Natural killer cell treated with Interleukin-12 subunit alpha and Interleukin-12 subunit beta and Interleukin-15 and Interleukin-18, amount 100 ng/mL, for 72 hours (primary cell): ENCODE results near the gene PGS1. TPM values are rescaled to one million over a fixed set of nuclear protein-coding genes. Genes with fewer than 3 reads are reported as not detected.
A peak's percentile ranks its signal among the peaks of the same experiment; 100 is the strongest.

Source experiments
- ATAC-seq, 2 donors: fragments of 150-1000 bp; cut with Tn5 transposase in 1 of 2; sonication (Bioruptor Pico), chemical (Tn5 transposase) in 1 of 2; 2 replicates each; pipeline ENCODE4 v1.10.0; 2021
- DNase-seq: peaks from one replicate; pipeline ENCODE4 v3.0.0; 2022; ENCODE audit warnings: low spot score
- H3K27ac Mint-ChIP-seq, 2 donors: 1 replicate in 1 of 2; 2 replicates in 1 of 2; pipeline ENCODE4 v1.8.0; 2022; ENCODE audit warnings: mixed read lengths in 2 of 2, mild to moderate bottlenecking in 1 of 2, moderate library complexity in 1 of 2
- H3K27me3 Mint-ChIP-seq, 2 donors: 1 replicate in 1 of 2; 2 replicates in 1 of 2; pipeline ENCODE4 v1.8.0; 2022; ENCODE audit warnings: mixed read lengths in 2 of 2
- H3K36me3 Mint-ChIP-seq: one replicate; pipeline ENCODE4 v1.8.0; 2022; ENCODE audit warnings: mixed read lengths
- H3K4me1 Mint-ChIP-seq, 2 donors: 1 replicate in 1 of 2; 2 replicates in 1 of 2; pipeline ENCODE4 v1.8.0; 2022; ENCODE audit warnings: low read depth in 2 of 2, mixed read lengths in 2 of 2, mild to moderate bottlenecking in 1 of 2
- H3K4me3 Mint-ChIP-seq: one replicate; pipeline ENCODE4 v1.8.0; 2022; ENCODE audit warnings: mixed read lengths
- H3K9me3 Mint-ChIP-seq: 2 replicates; pipeline ENCODE4 v1.8.0; 2022; ENCODE audit warnings: mixed read lengths
- total RNA-seq, 2 donors: library from RNA; stranded (reverse); gene quantifications; one replicate each; pipeline ENCODE4 v1.2.3, GENCODE V29; 2022

PGS1 gene
- total RNA-seq, 2 donors from 2014 or later = 83.0 to 139 TPM

DNA sequence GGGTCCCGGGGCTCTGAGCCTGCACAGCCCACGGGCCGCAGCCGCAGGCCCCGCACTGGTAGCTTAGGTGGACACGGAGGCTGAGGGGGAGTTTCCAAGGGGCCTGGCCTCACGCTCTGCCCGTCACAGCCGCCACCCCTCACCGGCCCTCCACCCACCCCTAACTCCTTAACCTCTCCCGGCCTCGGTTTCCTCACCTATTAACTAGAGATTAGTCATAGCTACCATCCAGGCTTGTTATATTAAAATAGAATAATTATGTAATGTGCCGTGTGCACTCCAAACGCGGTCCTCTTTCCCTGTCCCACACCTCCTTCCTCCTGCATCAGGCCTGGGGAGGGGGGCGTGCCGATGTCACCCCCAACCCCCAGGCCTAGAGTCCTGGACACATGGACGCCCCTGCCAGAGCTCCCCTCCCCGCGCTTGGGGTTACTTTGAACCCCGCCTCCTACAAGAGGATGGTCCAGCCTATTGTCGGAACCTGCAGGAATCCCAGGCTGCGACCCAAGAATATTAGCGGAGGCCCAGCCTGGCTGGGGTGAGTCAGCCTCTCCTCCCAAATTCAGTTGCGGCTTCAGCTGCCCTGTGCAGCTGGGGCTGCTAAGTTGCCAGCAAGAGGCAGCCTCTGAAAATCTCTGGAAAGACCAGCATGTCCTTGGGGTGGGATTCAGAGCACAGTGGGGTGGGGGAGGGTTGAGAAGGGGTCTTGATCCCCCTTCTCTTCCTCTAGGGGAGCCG, 35.8 kb upstream of the PGS1 start:
- H3K27ac Mint-ChIP-seq = peak overlapping the region; percentile 68 to 88
- no peaks in the 10 kb centered on the region for H3K27me3 Mint-ChIP-seq
- ATAC-seq = peak in 1 of 2 donors; percentile 17
- H3K4me3 Mint-ChIP-seq = peak overlapping the region; percentile 57
- no peaks in the 10 kb centered on the region for H3K9me3 Mint-ChIP-seq
- peak; percentile 62 for DNase-seq
- H3K4me1 Mint-ChIP-seq = peaks cover 31 to 46% of the 10 kb centered on the region in 2 donors
- no peaks in the 10 kb centered on the region for H3K36me3 Mint-ChIP-seq

DNA sequence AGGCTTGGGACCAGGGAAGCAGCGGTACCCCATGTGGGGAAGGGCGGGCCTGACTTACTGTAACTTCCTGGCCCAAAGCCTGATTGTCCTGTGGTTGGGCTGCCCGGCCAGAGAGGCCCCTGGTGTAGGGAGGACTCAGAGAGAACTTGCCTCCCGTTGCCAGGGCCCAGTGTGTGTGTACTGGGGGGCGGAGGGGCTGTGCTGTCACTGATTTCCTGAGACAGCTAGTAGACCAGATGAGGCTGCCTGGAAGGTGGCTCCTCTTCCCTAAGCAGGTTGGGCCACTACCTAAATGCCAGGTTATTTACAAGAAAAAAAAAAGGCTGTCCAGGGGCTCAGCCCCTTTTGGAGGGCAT, 35.3 kb upstream of the PGS1 start:
- Mint-ChIP-seq H3K4me3 (peak overlapping the region; percentile 57), H3K9me3 (no peaks in the 10 kb centered on the region), H3K27me3 (no peaks in the 10 kb centered on the region), H3K36me3 (no peaks in the 10 kb centered on the region), H3K4me1 (peaks cover 32 to 49% of the 10 kb centered on the region in 2 donors), H3K27ac (peak overlapping the region; percentile 68 to 88)
- ATAC-seq (peak; percentile 25 to 40), DNase-seq (peak; percentile 59)

DNA sequence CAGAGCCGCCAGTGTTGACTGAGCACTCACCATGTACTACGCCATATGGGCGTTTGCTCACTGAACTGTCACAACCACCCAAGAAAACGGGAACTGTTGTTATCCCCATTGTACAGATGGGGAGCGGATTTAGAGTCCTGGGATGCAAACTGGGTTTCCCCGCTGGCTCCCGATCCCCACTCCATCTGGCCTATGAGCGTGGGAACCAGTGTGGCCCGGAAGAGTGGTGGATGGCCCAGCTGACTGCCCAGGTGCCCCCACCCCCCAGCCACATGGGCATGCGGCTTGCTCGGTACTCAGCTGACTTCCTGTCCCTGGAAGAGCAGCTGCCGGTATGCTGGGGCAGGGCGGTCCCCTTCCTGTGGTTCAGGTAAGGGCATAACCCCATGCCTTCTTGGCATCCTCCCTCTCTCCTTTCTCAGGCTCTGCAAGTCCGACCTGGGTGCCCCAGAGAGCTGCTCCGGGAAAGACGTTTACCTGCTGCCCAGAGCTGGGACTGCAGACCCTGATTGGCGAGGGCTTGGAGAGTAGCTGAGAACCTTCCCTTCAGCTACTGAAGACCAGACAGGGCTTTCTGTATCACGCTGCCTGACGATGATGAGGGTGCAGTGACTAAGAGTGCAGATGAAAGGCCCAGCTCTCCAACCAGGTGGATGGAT, 34.8 kb upstream of the PGS1 start:
- DNase-seq = peak; percentile 69
- H3K27ac Mint-ChIP-seq = peak overlapping the region; percentile 68 to 88
- no peaks in the 10 kb centered on the region for H3K36me3 Mint-ChIP-seq
- peak overlapping the region; percentile 57 for H3K4me3 Mint-ChIP-seq
- peaks cover 36 to 48% of the 10 kb centered on the region in 2 donors for H3K4me1 Mint-ChIP-seq
- no peaks in the 10 kb centered on the region for H3K27me3 Mint-ChIP-seq
- ATAC-seq = peak; percentile 46 to 75
- no peaks in the 10 kb centered on the region for H3K9me3 Mint-ChIP-seq

DNA sequence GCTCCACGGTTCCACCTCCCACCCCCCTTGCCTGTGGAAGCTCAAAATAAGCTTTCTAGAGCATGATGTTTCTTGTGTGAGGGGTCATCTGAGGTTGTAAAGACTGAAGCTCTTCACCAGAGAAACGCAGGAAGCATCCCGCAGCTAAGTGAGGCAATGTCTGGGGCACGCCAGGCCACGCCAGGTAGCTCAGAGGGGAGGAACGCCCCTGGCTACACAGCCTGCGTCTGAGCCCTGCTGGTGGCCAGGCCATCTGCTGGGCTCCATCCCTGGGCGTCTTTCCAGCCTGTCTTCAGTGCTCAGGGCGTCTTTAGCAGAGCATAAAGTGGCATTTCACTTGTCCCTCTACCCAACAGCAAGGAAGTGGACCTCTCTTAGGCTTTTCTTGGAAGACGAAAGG, 33.8 kb upstream of the PGS1 start:
- peak; percentile 37 for DNase-seq
- H3K36me3 Mint-ChIP-seq = no peaks in the 10 kb centered on the region
- H3K4me1 Mint-ChIP-seq = peaks cover 40 to 46% of the 10 kb centered on the region in 2 donors
- H3K27me3 Mint-ChIP-seq = no peaks in the 10 kb centered on the region
- no peak for ATAC-seq
- no peak overlapping the region for H3K4me3 Mint-ChIP-seq
- H3K27ac Mint-ChIP-seq = peak overlapping the region in 1 of 2 donors; percentile 18
- H3K9me3 Mint-ChIP-seq = no peaks in the 10 kb centered on the region

DNA sequence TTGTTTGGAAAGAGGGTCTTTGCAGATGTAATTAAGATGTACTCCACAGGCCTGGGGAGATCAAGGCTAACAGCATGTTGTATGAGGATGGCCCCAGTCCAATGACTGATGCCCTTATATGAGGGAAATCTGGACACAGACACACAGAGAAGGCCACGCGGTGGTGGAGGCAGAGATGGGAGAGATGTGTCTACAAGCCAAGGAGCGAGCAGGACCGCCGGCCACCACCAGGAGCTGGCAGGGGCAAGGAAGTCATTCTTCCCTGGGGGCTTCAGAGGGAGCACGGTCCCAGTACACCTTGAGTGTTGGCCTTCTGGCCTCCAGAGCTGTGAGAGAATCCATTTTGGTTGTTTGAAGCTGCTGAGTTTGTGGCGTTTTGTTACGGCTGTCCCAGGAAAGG, 33.3 kb upstream of the PGS1 start:
- no peak overlapping the region for H3K4me3 Mint-ChIP-seq
- H3K27me3 Mint-ChIP-seq = no peaks in the 10 kb centered on the region
- H3K9me3 Mint-ChIP-seq = no peaks in the 10 kb centered on the region
- no peaks in the 10 kb centered on the region for H3K36me3 Mint-ChIP-seq
- peak overlapping the region in 1 of 2 donors; percentile 18 for H3K27ac Mint-ChIP-seq
- peaks cover 44 to 48% of the 10 kb centered on the region in 2 donors for H3K4me1 Mint-ChIP-seq
- no peak for ATAC-seq
- peak; percentile 42 for DNase-seq

DNA sequence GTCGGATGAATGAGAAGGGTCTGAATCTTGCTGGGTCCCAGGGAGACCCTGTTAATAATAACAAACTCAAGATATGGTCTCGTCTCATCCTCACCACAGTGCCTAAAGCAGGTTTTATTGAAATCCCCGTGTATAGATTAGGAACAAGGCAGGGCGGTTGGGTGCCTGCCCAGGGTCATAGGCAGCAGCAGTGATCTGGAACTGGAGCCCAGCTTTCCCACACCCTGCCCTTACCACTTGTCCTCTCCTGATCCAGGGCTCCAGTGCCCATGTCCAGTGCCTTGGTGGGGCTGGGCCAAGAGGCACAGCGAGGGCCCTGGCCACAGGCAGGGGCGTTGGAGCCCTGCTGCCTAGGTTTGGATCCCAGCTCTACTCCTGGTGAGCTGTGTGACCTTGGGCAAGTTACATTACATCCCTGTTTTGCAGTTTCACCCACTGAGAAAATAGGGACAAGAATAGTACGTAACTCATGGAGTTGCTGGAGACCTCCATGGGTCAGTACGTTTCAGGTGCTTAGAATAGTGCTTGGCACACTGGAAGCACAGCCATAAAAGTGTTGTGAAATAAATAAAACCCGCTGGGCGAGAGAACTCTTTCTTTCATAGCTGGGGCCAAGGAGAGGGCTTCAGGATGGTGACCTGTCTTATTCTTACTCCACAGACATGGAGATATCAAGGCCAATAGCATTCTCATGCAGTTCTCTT, 32.5 kb upstream of the PGS1 start:
- H3K36me3 Mint-ChIP-seq = no peaks in the 10 kb centered on the region
- peak; percentile 12 for DNase-seq
- H3K4me1 Mint-ChIP-seq = peaks cover 44 to 50% of the 10 kb centered on the region in 2 donors
- no peak overlapping the region for H3K4me3 Mint-ChIP-seq
- H3K27me3 Mint-ChIP-seq = no peaks in the 10 kb centered on the region
- no peak for ATAC-seq
- no peaks in the 10 kb centered on the region for H3K9me3 Mint-ChIP-seq
- H3K27ac Mint-ChIP-seq = peak overlapping the region in 1 of 2 donors; percentile 3

DNA sequence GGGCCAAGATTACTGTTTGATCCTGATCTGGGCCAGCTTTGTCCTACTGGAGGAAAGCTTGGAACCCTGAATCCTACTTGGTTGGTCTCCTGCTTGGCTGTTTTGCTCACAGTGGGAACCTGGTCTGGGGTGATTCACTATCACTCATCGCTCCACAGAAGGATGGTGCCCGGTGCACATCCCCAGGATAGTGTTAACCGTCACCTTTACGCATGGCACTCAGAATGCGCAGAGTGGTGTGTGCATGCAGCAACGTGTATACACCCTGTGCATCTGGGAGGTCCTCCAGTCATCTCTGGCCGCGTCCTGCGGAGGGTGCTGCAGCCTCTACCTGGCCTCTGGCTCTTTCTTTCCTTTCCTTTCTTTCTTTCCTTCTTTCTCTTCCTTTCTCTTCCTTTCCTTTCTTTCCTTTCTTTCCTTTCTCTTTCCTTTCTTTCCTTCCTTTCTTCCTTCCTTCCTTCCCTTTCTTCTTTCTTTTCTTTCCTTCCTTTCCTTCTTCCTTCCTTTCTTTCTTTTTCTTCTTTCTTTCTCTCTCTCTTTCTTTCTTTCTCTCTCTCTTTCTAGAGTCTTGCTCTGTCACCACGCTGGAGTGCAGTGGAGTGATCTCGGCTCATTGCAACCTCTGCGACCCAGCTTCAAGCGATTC, 31.7 kb upstream of the PGS1 start:
- ATAC-seq = no peak
- Mint-ChIP-seq H3K27me3 (no peaks in the 10 kb centered on the region), H3K4me3 (no peak overlapping the region), H3K27ac (peak overlapping the region in 1 of 2 donors; percentile 4), H3K36me3 (no peaks in the 10 kb centered on the region), H3K4me1 (peaks cover 43 to 50% of the 10 kb centered on the region in 2 donors), H3K9me3 (no peaks in the 10 kb centered on the region)
- peak; percentile 22 for DNase-seq

DNA sequence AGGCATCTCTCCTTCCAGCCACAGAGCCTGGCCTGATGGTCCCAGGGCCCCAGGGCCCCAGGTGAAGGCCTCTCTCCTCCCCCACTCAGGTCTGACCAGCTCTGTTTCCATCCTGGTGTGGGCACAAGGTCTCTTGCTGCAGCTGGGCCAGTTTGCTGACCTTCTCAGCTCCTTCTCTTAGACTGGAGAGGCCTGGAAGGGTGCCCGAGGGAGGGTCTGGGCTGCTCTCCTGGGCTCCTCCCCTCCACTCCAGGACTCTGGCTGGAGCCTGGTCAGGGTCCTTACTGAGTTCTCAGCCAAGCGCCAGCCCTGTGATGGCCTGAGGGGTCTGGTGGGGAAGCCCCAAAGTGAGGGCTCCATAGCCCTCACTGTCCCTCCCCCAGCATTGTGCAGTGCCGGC, 31.0 kb upstream of the PGS1 start:
- H3K27ac Mint-ChIP-seq = peak overlapping the region in 1 of 2 donors; percentile 4
- DNase-seq = peak; percentile 35
- no peaks in the 10 kb centered on the region for H3K36me3 Mint-ChIP-seq
- H3K4me1 Mint-ChIP-seq = peaks cover 47 to 52% of the 10 kb centered on the region in 2 donors
- no peak overlapping the region for H3K4me3 Mint-ChIP-seq
- H3K9me3 Mint-ChIP-seq = no peaks in the 10 kb centered on the region
- no peaks in the 10 kb centered on the region for H3K27me3 Mint-ChIP-seq
- ATAC-seq = no peak

DNA sequence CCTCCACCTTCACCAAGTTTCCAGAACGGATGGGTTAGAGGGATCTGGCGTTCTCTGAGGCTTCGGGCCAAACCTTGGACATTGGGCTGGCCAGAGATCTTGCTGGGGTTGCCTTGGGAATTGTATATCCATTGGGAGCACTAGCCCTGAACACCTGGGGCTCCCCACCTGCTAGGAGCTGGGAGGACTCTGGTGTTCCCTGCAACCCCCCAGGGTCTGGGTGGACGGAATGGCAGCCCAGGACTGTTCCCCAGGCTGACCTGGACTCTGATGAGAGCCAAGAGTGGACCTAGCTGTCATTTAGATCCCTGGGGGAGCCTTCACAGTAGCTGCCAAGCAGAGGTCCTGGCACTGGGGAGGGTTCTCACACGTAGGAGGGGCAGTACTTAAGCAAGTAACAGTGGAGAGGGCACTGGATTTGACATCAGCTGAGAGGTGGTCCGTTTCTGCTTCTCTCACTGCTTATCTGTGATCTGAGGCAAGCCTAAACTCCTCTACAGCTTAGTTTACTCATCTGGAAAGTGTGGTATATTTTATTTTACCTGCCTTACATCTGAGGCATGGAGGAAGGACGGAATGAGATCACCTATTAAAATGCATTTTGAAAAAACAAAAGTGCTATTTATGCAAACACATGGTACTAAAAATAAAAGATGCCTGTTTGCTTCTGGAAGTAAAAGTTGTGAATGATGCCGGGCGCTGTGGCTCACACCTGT, 30.2 kb upstream of the PGS1 start:
- Mint-ChIP-seq H3K27ac (peak overlapping the region in 1 of 2 donors; percentile 4), H3K36me3 (no peaks in the 10 kb centered on the region), H3K4me1 (peaks cover 45 to 49% of the 10 kb centered on the region in 2 donors), H3K4me3 (no peak overlapping the region), H3K9me3 (no peaks in the 10 kb centered on the region), H3K27me3 (no peaks in the 10 kb centered on the region)
- peak; percentile 46 for DNase-seq
- ATAC-seq = no peak

DNA sequence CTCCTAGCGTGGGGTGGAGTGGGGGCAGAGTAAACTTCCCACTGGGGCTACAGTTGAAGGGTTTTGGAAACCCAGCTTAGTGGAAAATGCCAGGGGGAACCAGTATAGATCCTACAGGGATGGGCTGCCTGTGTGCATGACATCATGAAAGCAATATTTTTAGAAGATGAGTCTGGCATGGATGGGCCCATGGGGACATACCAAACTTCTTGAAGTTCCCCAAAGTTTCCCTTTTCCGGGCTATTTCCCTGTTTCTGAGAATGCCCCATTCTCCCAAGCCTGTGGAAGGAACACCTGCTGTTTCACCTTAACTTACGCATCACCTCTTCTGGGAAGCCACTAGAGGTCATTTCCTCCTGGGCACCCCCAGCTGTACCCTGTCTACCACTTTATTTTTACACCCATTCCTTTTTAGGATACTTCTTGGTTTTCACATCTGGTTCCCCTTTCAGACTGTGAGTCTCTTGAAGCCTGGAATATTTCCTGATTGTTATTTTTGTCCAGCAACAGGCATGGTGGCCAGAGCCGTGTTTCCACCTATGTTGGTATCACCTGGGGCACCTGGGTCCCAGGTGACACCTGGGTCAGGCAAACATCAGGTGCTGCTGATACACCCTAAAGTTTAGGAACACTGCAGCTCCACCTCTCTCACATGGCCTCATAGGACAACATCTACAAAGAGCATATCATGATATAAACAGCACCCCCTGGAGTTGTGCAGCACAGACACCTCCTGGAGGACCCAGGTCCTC, 28.4 kb upstream of the PGS1 start:
- Mint-ChIP-seq H3K36me3 (no peaks in the 10 kb centered on the region), H3K9me3 (no peaks in the 10 kb centered on the region), H3K27ac (peak overlapping the region in 1 of 2 donors; percentile 85), H3K4me1 (peaks cover 46 to 50% of the 10 kb centered on the region in 2 donors), H3K27me3 (no peaks in the 10 kb centered on the region), H3K4me3 (no peak overlapping the region)
- peak; percentile 54 for DNase-seq
- no peak for ATAC-seq

DNA sequence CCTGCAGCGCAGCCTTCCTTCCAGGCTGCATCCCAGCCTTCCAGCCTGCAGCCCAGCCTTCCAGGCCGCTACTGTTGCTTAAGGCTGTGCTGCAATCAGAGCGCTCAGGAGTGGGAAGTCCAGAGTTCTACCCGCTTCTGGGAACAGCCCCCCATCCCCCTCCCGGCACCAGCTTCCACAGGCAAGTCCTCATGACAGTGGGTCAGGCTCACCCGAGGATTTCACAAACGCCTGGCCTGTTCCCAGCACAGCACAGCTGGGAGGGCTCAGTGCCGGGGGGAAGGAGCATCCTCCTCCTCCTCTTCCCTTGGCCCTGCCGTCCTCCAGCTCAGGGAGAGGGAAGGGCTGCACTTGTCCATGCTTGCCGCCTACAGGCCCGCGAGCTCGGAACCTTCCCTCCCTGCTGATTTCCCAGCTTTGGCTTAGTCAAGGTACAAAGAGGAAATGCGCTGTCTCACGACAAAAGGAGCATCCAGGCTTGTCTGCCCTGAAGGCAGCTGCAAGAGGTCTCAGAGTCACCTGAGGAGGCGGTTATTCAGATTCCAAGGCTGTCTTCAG, 26.9 kb upstream of the PGS1 start:
- Mint-ChIP-seq H3K4me1 (peaks cover 55 to 61% of the 10 kb centered on the region in 2 donors), H3K27ac (no peak overlapping the region), H3K4me3 (no peak overlapping the region), H3K36me3 (peaks cover 1% of the 10 kb centered on the region), H3K27me3 (no peaks in the 10 kb centered on the region), H3K9me3 (no peaks in the 10 kb centered on the region)
- ATAC-seq = no peak
- DNase-seq = peak; percentile 32

DNA sequence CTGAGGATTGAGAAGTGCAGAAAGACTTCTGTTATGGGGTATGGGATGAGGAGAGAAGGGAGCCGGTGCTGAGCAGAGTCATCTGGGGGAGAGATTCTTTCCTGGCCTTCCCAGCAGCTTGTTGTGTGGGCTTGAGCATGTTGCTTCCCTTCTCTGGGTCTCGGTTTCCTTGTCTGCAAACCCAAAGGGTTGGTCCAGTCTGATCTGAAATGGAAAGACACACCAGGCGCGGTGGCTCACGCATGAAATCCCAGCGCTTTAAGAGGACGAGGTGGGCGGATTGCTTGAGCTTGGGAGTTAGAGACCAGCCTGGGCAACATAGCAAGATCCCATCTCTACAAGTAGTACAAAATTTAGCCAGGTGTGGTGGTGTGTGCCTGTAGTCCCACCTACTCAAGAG, 24.6 kb upstream of the PGS1 start:
- Mint-ChIP-seq H3K27ac (peak overlapping the region; percentile 67 to 98), H3K27me3 (no peaks in the 10 kb centered on the region), H3K9me3 (no peaks in the 10 kb centered on the region), H3K4me3 (peak overlapping the region; percentile 62), H3K4me1 (peaks cover 54 to 60% of the 10 kb centered on the region in 2 donors), H3K36me3 (peaks cover 6% of the 10 kb centered on the region)
- ATAC-seq (no peak), DNase-seq (no peak)
